GM19452 (cell line): ENCODE results near the gene USP40.
"Not testable (repeated sequence)": the region's sequence is repeated elsewhere in the genome, so short reads cannot be mapped to it uniquely, and the experiment has no call there.

Source experiments
- ATAC-seq: cut with Tn5 transposase; IDR thresholded peaks from one replicate; pipeline ENCODE4 v1.9.1; 2021; ENCODE audit not compliant: unreplicated experiment

Gene USP40, protein sequence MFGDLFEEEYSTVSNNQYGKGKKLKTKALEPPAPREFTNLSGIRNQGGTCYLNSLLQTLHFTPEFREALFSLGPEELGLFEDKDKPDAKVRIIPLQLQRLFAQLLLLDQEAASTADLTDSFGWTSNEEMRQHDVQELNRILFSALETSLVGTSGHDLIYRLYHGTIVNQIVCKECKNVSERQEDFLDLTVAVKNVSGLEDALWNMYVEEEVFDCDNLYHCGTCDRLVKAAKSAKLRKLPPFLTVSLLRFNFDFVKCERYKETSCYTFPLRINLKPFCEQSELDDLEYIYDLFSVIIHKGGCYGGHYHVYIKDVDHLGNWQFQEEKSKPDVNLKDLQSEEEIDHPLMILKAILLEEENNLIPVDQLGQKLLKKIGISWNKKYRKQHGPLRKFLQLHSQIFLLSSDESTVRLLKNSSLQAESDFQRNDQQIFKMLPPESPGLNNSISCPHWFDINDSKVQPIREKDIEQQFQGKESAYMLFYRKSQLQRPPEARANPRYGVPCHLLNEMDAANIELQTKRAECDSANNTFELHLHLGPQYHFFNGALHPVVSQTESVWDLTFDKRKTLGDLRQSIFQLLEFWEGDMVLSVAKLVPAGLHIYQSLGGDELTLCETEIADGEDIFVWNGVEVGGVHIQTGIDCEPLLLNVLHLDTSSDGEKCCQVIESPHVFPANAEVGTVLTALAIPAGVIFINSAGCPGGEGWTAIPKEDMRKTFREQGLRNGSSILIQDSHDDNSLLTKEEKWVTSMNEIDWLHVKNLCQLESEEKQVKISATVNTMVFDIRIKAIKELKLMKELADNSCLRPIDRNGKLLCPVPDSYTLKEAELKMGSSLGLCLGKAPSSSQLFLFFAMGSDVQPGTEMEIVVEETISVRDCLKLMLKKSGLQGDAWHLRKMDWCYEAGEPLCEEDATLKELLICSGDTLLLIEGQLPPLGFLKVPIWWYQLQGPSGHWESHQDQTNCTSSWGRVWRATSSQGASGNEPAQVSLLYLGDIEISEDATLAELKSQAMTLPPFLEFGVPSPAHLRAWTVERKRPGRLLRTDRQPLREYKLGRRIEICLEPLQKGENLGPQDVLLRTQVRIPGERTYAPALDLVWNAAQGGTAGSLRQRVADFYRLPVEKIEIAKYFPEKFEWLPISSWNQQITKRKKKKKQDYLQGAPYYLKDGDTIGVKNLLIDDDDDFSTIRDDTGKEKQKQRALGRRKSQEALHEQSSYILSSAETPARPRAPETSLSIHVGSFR

DNA sequence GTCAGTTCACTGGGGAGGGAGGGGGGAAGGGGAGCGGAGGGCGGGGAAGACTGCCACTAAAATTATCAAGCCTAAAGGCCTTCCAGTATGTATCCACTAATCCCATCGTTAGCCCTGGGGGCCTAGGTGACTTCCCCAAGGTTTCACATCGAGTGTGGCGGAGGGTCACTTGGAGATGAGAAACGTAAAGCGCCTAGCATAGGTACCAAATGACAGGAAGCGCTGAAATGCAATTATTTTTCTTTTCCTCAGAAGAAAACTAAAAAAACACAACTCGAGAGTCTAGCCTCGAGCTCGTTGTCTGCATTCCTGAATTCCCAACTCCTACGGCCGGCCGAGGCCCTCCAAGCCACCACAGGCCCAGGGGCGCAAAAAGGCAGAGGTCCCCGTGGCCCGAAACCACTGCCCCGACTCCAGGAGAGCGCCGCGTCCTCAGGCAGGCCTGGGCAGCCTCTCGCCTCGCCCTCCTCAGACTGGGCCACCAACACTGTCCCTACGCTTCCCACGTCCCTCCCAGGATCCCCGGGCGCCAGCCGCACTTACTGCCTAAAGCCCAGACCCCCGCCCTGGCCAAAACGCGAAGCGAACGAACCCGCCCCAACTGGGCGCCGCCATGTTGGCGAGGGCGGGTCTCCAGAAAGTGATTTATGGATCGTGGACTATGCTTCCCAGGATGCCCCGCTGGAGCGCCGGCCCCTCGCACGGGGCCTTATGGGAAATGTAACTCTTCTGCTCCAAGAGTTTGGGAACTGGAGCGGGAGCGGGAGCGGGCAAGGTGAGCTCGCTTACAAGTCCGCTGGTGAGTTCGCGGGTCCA lies at the start of gene USP40:
Gene USP40 (minus strand): TSS at position 642 of the 816 bp plus-strand sequence. CDS start 1,228 bp downstream, outside the sequence.
- ATAC-seq = peak; percentile 71

DNA sequence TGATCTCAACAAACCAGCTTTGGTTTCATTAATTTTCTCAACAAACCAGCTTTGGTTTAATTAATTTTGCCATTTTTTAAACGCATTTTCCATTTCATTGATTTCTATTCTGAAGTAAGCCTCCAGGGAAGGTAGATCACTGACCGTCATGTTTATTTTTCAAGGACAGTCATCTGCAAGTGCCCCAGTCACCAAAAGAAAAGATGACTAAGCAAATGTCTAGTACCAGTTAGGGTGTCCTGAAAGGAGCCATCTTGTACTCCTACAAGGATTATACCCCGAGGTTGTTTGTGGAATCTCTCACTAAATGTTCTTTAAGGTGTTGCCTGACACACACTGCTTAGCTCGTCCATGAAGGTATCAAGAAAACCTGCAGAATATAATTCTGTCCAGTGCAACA lies 44.7 kb upstream of the USP40 start:
- no peak for ATAC-seq

DNA sequence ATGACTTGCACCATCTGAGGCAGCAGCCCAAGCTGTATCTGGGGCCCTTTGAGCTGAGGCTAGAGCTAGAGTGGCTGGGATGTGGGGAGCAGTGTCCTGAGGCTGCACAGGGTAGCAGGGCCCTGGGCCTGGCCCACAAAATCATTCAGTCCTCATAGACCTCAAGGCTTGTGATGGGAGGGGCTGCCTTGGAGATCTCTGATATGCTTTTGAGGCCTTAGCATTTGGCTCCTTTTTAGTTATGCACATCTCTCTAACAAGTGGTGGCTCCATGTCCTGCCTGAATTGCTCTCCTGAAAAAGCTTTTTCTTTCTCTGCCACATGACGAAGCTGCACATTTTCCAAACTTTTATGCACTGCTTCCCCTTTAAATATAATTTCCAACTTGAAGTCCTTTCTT lies 39.1 kb upstream of the USP40 start:
- ATAC-seq = no peak

DNA sequence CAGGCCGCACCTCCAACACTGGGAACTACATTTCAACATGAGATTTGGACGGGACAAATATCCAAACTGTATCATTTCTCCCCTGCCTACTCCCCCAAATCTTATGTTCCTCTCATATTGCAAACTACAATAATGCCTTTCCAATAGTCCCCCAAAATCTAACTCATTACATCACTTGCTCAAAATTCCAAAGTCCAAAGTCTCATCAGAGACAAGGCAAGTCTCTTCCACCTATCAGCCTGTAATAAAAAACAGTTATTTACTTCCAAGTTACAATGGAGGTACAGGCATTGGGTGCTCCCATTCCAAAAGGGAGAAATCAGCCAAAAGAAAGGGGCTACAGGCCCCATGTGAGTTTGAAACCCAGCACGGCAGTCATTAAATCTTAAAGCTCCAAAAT lies 38.2 kb upstream of the USP40 start:
- ATAC-seq = no peak

DNA sequence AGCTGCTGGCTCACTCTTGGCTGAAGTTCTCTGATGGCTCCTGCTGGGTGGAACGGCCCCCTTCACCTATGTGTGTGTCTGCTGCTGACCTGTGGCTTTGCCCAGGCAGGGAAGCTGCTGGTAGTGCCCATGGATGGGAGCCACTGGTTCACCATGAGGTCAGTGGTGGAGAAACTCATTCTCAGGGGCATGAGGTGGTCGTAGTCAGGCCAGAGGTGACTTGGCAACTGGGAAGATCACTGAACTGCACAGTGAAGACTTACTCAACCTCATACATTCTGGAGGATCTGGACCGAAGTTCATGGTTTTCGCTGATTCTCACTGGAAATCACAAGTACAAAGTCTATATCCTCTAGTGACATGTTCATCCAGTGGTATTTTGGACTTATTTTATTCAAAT lies 36.9 kb upstream of the USP40 start:
- ATAC-seq = no peak

DNA sequence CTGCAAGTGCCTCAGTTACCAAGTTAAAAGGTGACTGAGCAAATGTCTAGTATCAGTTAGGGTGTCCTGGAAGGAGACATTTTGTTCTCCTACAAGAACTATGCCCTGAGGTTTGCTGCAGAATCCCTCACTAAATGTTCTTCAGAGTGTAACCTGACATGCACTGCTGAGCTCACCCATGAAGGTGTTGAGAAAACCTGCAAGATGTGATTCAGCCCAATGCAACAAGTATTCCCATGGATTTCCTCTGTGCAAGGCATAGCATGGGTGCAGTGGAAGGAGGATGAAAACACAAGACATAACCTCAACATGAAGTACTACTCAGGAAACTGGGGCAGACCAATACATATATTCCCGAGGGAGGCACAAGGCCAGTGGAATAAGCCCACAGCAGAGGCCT lies 35.5 kb upstream of the USP40 start:
- ATAC-seq = no peak

DNA sequence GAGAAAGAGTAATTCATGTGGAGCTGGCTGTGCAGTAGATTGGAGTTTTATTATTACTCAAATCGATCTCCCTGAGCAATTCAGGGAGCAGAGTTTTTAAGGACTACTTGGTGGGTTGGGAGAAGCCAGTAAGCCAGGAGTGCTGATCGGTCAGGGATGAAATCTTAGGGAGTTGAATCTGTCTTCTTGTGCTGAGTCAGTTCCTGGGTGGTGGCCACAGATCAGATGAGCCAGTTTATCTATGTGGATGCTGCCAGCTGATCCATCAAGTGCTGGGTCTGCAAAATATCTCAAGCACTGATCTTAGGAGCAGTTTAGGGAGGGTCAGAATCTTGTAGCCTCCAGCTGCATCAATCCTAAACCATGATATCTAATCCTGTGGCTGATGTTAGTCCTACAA lies 33.8 kb upstream of the USP40 start:
- no peak for ATAC-seq

DNA sequence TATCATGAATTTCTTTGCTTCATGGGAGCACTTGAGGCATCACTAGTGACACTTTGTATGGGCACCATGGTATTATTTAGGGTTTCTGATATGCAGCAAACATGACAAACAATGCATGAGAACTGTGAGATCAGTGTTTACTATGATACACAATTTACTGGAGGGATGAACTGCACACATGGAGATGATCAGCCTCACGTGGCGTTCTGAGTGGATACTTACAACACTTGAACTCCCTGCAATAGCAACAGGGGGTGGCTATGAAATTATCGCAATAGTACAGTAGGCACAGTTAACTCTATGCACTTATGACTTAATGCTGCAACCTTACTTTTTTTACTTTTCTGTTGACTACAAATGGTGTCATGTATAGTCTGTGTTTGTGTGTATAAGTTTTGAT lies 32.4 kb upstream of the USP40 start:
- ATAC-seq = no peak

DNA sequence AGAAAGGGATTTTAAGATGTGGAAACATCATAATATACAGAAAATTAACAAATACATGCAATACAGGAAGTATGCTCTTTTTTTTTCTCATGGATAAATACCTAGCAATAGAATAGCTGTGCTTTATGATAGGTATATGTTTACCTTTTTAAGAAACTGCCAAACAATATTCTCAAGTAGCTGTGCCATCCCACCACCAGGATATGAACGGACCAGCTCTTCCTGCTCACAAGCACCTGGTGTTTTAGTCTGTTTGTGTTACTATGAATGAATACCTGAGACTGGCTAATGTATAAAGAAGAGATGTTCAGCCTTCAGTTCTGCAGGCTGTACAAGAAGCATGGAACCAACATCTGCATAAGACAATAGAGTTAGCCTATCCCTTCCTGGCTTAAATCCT lies 30.9 kb upstream of the USP40 start:
- no peak for ATAC-seq

DNA sequence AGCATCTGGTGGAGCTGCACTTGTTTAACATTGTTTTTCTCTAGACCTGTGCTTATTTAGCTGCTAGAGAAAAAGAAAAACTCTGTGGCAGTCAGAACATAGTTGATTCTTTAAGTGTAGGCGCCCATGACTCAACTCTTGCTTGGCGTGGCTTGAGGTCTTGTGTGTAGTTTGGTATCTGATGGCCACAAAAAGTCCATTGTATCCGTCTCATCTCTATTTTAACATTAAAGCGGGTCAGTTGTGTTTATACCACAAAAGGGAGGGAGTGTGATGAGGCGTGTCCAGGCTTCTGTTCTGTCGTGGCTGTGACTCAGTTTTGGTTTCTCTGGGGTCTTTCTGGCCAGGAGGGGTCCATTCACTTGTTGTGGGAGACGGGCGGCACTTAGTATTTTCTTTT lies 26.6 kb upstream of the USP40 start:
- ATAC-seq = no peak

DNA sequence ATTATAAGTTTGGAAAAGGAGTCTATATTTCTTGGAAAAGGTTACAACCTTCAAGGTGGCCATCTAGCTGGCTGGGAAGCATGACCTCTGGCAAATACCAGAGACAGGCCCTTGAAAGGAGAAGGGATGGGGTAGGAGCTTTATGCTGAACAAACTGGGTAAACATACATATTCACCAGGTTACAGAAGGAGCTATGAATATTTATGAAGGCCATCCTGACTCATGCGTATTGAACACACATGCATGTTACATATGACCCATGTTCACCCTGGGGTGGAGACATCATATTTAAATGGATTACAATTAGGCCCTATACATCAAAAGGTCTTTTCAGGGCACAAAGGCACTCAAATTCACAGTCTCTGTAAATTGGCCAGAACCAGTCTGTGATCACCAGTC lies 26.1 kb upstream of the USP40 start:
- not testable (repeated sequence) for ATAC-seq

DNA sequence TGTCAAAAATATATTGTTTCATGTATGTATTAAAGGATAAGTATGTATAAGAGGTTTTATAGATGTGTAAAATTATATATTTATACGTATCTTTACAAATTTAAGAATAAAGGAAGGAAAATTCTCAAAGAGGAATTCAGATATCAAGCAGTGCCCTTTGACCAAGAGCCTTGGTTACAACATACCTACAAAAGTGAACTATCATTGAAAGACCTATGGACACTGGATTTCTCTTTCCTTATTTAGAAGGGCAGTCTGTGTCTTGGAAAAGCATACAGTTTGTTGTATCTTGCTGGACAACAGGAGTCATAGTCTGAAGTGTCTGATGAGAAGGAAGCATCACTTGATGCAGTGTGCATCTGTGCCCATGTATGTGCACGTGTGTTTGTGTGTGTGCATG lies 21.8 kb upstream of the USP40 start:
- no peak for ATAC-seq

DNA sequence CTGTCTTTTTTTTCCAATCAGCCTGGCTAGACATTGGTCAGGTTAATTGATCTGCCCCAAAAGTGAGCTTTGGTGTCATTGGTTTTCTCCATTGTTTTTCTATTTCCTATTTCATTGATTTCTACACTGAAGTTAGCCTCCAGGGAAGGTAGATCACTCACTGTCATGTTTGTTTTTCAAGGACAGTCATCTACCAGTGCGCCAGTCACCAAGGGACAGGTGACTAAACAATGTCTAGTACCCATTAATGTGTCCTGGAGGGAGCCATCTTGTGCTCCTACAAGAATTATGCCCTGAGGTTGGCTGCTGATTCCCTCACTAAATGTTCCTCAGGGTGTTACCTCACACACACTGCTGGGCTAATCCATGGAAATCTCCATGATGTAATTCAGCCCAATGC lies 17.6 kb upstream of the USP40 start:
- ATAC-seq = no peak

DNA sequence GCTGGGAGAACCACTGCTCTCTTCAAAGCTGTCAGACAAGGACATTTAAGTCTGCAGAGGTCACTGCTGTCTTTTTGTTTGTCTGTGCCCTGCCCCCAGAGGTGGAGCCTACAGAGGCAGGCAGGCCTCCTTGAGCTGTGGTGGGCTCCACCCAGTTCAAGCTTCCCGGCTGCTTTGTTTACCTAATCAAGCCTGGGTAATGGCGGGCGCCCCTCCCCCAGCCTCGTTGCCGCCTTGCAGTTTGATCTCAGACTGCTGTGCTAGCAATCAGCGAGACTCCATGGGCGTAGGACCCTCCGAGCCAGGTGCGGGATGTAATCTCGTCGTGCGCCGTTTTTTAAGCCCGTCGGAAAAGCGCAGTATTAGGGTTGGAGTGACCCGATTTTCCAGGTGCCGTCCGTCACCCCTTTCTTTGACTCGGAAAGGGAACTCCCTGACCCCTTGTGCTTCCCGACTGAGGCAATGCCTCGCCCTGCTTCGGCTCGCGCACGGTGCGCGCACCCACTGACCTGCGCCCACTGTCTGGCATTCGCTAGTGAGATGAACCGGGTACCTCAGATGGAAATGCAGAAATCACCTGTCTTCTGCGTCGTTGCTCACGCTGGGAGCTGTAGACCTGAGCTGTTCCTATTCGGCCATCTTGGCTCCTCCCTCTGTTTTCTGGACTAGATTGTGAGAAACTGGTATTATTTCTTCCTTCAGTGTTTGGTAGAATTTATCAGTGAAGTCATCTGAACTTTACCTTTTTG lies 16.8 kb upstream of the USP40 start:
- ATAC-seq = not testable (repeated sequence)

DNA sequence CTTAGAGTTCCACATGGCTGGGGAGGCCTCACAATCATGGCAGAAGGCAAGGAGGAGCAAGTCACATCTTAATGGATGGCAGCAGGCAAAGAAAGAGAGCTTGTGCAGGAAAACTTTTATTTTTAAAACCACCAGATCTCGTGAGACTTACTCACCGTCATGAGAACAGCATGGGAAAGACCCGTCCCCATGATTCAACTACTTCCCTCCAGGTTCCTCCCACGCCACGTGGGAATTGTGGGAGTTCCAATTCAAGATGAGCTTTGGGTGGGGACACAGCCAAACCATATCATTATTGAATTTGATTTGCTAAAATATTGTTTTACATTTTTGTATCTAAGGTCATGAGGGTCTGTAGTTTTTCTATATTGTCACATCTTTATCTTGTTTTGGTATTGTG lies 10.8 kb upstream of the USP40 start:
- not testable (repeated sequence) for ATAC-seq

DNA sequence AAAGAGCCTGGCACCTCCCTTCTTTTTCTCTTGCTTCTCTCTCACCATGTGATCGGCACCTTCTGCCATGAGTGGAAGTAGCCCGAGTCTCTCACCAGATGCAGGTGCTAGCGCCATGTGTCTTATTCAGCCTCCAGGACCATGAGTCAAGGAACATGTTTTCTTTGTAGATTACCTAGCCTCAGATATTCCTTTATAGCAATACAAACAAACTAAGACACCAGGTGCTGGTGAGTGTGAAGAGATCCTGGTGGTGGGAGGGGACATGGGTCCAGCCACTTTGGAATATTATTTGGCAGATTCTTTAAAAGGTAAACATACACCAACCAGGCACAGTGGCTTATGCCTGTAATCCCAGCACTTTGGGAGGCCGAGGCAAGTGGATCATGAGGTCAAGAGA lies 5.9 kb upstream of the USP40 start:
- no peak for ATAC-seq

DNA sequence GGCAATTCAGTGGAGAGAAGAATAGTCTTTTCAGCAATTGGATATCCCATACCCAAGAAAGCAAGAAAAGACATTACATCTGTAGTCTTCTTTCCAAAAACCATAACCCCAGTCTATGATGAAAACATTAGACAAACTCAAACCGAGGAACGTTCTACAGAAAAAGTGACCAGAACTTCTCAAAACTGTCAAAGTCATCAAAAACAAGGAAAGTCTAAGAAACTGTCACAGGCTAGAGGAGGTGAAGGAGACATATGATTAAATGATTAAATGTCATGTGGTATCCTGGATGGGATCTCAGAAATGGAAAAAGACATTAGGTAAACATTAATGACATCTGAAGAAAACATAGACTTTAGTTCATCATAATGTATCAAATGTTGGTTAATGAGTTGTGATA lies 4.9 kb upstream of the USP40 start:
- ATAC-seq = no peak

DNA sequence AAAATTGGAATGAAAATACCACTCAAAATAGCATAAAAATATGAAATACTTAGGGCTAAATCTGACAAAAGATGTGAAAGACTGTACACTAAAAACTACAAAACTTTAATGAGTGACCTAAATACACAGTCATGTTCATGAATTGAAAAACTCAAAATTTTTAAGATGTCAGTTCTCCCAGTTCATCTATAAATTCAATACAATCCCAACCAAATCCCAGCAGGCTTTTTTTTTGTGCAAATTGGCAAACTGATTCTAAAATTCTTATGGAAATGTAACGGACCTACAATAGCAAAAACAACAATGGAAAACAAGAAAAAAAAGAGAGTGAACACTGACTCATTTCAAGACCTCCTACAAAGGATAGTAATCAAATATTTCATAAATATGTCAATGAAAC lies 4.4 kb upstream of the USP40 start:
- ATAC-seq = no peak

DNA sequence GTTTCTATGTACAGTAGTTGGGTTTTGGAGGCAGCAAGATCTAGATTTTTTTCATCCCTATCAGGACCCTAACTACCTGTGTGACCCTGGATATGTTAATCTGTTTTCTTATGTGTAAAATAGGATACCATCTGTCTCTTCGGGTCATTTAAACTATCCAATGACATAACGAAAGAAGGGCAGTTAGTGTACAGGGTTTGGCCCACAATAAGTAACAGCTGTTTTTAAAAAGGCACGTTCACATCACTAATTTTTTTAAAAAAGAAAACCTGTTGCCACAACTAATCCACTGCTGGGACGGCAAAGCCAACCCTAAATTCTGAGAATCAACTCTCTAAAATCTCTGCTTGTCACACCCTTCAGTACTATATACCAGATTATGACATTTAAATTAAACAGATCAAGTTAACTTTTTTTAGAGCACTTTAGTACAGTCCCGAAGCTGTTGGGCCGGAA lies 869 bp downstream of the USP40 start:
- ATAC-seq = peak; percentile 34
